HepG2 (cell line): Measurements from ENCODE around the gene CNNM3. TPM values are rescaled to one million over a fixed set of nuclear protein-coding genes. Genes with fewer than 3 reads are reported as not detected.

ENCODE experiments used
- FOXM1 ChIP-seq: sonication (generic); formaldehyde crosslinking; IDR thresholded peaks from 2 replicates; pipeline ENCODE4 v1.5.0; 2020; ENCODE audit warnings: missing genetic modification reagents
- FOXO1 ChIP-seq: sonication (generic); formaldehyde crosslinking; IDR thresholded peaks from 2 replicates; pipeline ENCODE4 v1.4.0; 2020; ENCODE audit warnings: missing genetic modification reagents
- GATA4 ChIP-seq: sonication (generic); IDR thresholded peaks from 2 replicates; pipeline ENCODE4 v1.6.1; 2016; ENCODE audit warnings: antibody characterized with exemption, low read depth, borderline replicate concordance
- HHEX ChIP-seq: IDR thresholded peaks from 2 replicates; pipeline ENCODE4 v1.6.1; 2016; ENCODE audit warnings: control low read depth
- HIVEP1 ChIP-seq: sonication (generic); formaldehyde crosslinking; IDR thresholded peaks from 2 replicates; pipeline ENCODE4 v1.4.0; 2020; ENCODE audit warnings: mild to moderate bottlenecking, missing genetic modification reagents
- HNRNPH1 ChIP-seq: fragments of 200-400 bp; formaldehyde crosslinking; optimal IDR thresholded peaks from 2 replicates; pipeline ENCODE3; 2017; ENCODE audit warnings: mild to moderate bottlenecking, low read depth, low read length
- HOXA5 ChIP-seq: sonication (generic); formaldehyde crosslinking; IDR thresholded peaks from 2 replicates; pipeline ENCODE4 v1.4.0; 2020; ENCODE audit warnings: missing genetic modification reagents
- POLR2A ChIP-seq, 2 experiments: IDR thresholded peaks; 2 replicates each; pipeline ENCODE4 v1.6.1; 2011; ENCODE audit warnings: low read depth in 2 of 2, low read length in 2 of 2, mild to moderate bottlenecking in 1 of 2, moderate library complexity in 1 of 2; ENCODE audit not compliant: insufficient read depth in 1 of 2
- SP1 ChIP-seq, 2 experiments: fragments of 450-650 bp in 1 of 2; sonication (generic) in 1 of 2; formaldehyde crosslinking in 1 of 2; IDR thresholded peaks; 2 replicates each; pipeline versions ENCODE4 v1.4.0 to v1.6.1; 2016 to 2020; ENCODE audit warnings: missing genetic modification reagents in 1 of 2
- THYN1 ChIP-seq: sonication (generic); formaldehyde crosslinking; IDR thresholded peaks from 2 replicates; pipeline ENCODE4 v1.8.1; 2023; ENCODE audit warnings: low read depth, mild to moderate bottlenecking, moderate library complexity, missing genetic modification reagents, borderline replicate concordance
- U2AF2 ChIP-seq: fragments of 200-400 bp; formaldehyde crosslinking; IDR thresholded peaks from 2 replicates; pipeline ENCODE4 v1.6.1; 2017; ENCODE audit warnings: low read depth, mild to moderate bottlenecking, low read length
- ZBTB38 ChIP-seq: sonication (generic); formaldehyde crosslinking; IDR thresholded peaks from 2 replicates; pipeline ENCODE4 v1.5.1; 2020; ENCODE audit warnings: mild to moderate bottlenecking, missing genetic modification reagents
- ZMYM2 ChIP-seq: sonication (generic); formaldehyde crosslinking; IDR thresholded peaks from 2 replicates; pipeline ENCODE4 v1.8.0; 2022; ENCODE audit warnings: mild to moderate bottlenecking, missing genetic modification reagents
- ZNF333 ChIP-seq: sonication (generic); formaldehyde crosslinking; IDR thresholded peaks from 2 replicates; pipeline ENCODE4 v1.4.0; 2020; ENCODE audit warnings: mild to moderate bottlenecking, missing genetic modification reagents, borderline replicate concordance
- ZNF350 ChIP-seq: sonication (generic); formaldehyde crosslinking; IDR thresholded peaks from 2 replicates; pipeline ENCODE4 v1.4.0; 2020; ENCODE audit warnings: mild to moderate bottlenecking, low read depth, missing genetic modification reagents, borderline replicate concordance
- ZNF589 ChIP-seq: sonication (generic); formaldehyde crosslinking; conservative IDR thresholded peaks from 2 replicates; pipeline ENCODE4 v1.8.0; 2022; ENCODE audit warnings: mild to moderate bottlenecking, moderate library complexity, missing genetic modification reagents
- ZNF629 ChIP-seq: sonication (generic); formaldehyde crosslinking; conservative IDR thresholded peaks from 2 replicates; pipeline ENCODE4 v1.5.0; 2020; ENCODE audit warnings: missing genetic modification reagents
- ZNF816 ChIP-seq: sonication (generic); formaldehyde crosslinking; IDR thresholded peaks from 2 replicates; pipeline ENCODE4 v1.8.0; 2022; ENCODE audit warnings: missing genetic modification reagents, mild to moderate bottlenecking, borderline replicate concordance
- polyA plus RNA-seq, 8 experiments: library from polyadenylated mRNA; depleted of rRNA in 3 of 8; stranded (reverse) in 7 of 8; unstranded in 1 of 8; fragments of >200 nt; fragmentation: Illumina TruSeq in 4 of 8; extraction: Trizol in 4 of 8; gene quantifications; 2 replicates each; pipeline versions ENCODE4 v1.2.1 to v1.2.3, GENCODE V29; 2011 to 2016; ENCODE audit warnings: low read depth in 4 of 8, missing spikeins in 1 of 8, mixed read lengths in 1 of 8; ENCODE audit not compliant: insufficient read depth in 1 of 8
- total RNA-seq, 5 experiments: library from RNA; depleted of rRNA; stranded (reverse); fragments of >200 nt; fragmentation: Illumina TruSeq; extraction: Trizol; gene quantifications; 2 replicates each; pipeline ENCODE4 v1.2.3, GENCODE V29; 2016; ENCODE audit warnings: low read depth in 1 of 5
- TF ChIP-seq, protein P1 (sequence below): sonication (generic); formaldehyde crosslinking; IDR thresholded peaks from 2 replicates; pipeline ENCODE4 v1.5.0; 2020; ENCODE audit warnings: missing genetic modification reagents, mild to moderate bottlenecking, borderline replicate concordance
- TF ChIP-seq, protein P2 (sequence below): sonication (generic); formaldehyde crosslinking; IDR thresholded peaks from 2 replicates; pipeline ENCODE4 v1.5.0; 2020; ENCODE audit warnings: mild to moderate bottlenecking, missing genetic modification reagents
- TF ChIP-seq, protein P3 (sequence below): sonication (generic); formaldehyde crosslinking; IDR thresholded peaks from 2 replicates; pipeline ENCODE4 v1.5.1; 2020; ENCODE audit warnings: mild to moderate bottlenecking, missing genetic modification reagents, moderate library complexity
- TF ChIP-seq, protein P4 (sequence below): sonication (generic); formaldehyde crosslinking; IDR thresholded peaks from 2 replicates; pipeline ENCODE4 v1.4.0; 2020; ENCODE audit warnings: missing genetic modification reagents, borderline replicate concordance

The CNNM3 gene
- total and polyA plus RNA-seq, 2 of the 13 experiments (the other 11 are each of a cell fraction or from before 2014, with no cell fraction given): 21.2 to 27.9 TPM

DNA sequence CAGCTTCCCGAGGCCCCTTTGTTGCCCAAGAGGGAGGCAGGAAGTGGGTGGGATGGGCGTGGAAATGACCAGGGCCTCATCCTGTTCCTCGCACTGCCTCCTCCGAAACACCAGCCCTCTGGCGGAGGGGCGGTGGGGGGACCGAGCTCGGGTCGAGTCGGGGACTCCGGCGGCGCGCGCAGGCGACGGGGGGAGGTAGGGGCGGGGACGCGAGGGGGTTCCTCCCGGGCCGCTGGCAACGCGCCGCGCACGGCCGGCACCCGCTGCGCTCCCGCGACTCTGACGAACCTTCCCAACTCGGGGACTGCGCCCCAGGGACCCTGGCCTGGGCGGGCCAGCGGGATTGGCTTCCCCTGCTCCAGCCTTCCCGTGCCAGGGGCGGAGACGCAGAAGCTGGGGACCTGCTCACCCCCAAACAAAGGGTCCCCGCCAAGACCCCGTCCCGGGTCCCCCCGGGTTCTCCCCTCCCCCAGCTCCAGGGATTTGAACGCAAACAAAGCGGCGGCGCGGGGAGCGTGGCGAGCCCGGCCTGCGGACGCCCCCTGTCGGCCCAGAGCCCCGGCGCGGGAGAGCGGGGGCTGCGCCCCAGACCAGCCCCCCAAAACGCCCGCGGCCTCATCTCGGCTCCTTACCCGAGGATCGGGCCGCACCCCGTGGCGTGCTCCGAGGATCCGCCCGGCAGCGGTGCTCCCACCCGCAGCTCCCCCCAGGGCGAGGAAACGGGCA is 52.6 kb downstream of the CNNM3 start (continued):
- TF ChIP-seq, protein P1, sequence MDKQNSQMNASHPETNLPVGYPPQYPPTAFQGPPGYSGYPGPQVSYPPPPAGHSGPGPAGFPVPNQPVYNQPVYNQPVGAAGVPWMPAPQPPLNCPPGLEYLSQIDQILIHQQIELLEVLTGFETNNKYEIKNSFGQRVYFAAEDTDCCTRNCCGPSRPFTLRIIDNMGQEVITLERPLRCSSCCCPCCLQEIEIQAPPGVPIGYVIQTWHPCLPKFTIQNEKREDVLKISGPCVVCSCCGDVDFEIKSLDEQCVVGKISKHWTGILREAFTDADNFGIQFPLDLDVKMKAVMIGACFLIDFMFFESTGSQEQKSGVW (CRISPR knock-in tag): no peak
- peak; percentile 87 for TF ChIP-seq HIVEP1
- TF ChIP-seq HOXA5 (CRISPR knock-in tag): peak; percentile 78
- TF ChIP-seq GATA4: peak; percentile 49
- TF ChIP-seq, protein P2, sequence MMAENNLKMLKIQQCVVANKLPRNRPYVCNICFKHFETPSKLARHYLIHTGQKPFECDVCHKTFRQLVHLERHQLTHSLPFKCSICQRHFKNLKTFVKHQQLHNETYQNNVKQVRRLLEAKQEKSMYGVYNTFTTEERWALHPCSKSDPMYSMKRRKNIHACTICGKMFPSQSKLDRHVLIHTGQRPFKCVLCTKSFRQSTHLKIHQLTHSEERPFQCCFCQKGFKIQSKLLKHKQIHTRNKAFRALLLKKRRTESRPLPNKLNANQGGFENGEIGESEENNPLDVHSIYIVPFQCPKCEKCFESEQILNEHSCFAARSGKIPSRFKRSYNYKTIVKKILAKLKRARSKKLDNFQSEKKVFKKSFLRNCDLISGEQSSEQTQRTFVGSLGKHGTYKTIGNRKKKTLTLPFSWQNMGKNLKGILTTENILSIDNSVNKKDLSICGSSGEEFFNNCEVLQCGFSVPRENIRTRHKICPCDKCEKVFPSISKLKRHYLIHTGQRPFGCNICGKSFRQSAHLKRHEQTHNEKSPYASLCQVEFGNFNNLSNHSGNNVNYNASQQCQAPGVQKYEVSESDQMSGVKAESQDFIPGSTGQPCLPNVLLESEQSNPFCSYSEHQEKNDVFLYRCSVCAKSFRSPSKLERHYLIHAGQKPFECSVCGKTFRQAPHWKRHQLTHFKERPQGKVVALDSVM (CRISPR knock-in tag): no peak
- TF ChIP-seq ZNF629: no peak; the same call in 1 of the 2 replicates
- no peak for TF ChIP-seq ZMYM2 (CRISPR knock-in tag)
- TF ChIP-seq HNRNPH1: no peak
- TF ChIP-seq SP1 (IDR thresholded peaks at IDR 0.05): no peak
- TF ChIP-seq SP1 (CRISPR knock-in tag; IDR thresholded peaks at IDR 0.05): peak; percentile 74
- no peak for TF ChIP-seq FOXM1
- 0 out of 2 replicates have a peak, but pooled peaks have one; percentile 51 for TF ChIP-seq ZBTB38
- no peak; the same call in 1 of the 2 replicates for TF ChIP-seq ZNF333
- no peak for TF ChIP-seq HHEX (CRISPR knock-in tag)
- peak; percentile 69; the same call in 1 of the 2 replicates for TF ChIP-seq ZNF350
- TF ChIP-seq ZNF816: peak; percentile 87; the same call in 1 of the 2 replicates
- TF ChIP-seq, protein P3, sequence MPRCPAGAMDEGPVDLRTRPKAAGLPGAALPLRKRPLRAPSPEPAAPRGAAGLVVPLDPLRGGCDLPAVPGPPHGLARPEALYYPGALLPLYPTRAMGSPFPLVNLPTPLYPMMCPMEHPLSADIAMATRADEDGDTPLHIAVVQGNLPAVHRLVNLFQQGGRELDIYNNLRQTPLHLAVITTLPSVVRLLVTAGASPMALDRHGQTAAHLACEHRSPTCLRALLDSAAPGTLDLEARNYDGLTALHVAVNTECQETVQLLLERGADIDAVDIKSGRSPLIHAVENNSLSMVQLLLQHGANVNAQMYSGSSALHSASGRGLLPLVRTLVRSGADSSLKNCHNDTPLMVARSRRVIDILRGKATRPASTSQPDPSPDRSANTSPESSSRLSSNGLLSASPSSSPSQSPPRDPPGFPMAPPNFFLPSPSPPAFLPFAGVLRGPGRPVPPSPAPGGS (CRISPR knock-in tag): peak; percentile 48; the same call in 1 of the 2 replicates
- peak in 1 of 2 experiments; percentile 83; a peak in 2 of 4 replicates for TF ChIP-seq POLR2A (IDR thresholded peaks at IDR 0.05; ENCODE audit: insufficient read depth in 1 of 2, low read depth in 2 of 2, low read length in 2 of 2)
- 0 out of 2 replicates have a peak, but pooled peaks have one; percentile 45 for TF ChIP-seq U2AF2
- TF ChIP-seq, protein P4, sequence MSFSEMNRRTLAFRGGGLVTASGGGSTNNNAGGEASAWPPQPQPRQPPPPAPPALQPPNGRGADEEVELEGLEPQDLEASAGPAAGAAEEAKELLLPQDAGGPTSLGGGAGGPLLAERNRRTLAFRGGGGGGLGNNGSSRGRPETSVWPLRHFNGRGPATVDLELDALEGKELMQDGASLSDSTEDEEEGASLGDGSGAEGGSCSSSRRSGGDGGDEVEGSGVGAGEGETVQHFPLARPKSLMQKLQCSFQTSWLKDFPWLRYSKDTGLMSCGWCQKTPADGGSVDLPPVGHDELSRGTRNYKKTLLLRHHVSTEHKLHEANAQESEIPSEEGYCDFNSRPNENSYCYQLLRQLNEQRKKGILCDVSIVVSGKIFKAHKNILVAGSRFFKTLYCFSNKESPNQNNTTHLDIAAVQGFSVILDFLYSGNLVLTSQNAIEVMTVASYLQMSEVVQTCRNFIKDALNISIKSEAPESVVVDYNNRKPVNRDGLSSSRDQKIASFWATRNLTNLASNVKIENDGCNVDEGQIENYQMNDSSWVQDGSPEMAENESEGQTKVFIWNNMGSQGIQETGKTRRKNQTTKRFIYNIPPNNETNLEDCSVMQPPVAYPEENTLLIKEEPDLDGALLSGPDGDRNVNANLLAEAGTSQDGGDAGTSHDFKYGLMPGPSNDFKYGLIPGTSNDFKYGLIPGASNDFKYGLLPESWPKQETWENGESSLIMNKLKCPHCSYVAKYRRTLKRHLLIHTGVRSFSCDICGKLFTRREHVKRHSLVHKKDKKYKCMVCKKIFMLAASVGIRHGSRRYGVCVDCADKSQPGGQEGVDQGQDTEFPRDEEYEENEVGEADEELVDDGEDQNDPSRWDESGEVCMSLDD (CRISPR knock-in tag): peak; percentile 98
- peak; percentile 41; the same call in 1 of the 2 replicates for TF ChIP-seq FOXO1
- 0 out of 2 replicates have a peak, but pooled peaks have one; percentile 8 for TF ChIP-seq THYN1
- no peak; the same call in 1 of the 2 replicates for TF ChIP-seq ZNF589 (CRISPR knock-in tag)
